K562 (cell line): ENCODE measurements around the gene TUBGCP6.

Experiments
- CTCF ChIP-seq, 3 experiments: IDR thresholded peaks in 2 of 3; conservative IDR thresholded peaks in 1 of 3; 2 replicates each; pipeline ENCODE4 v1.5.1; 2011 to 2012; ENCODE audit warnings: low read length in 3 of 3, mild to moderate bottlenecking in 3 of 3, control low read depth in 2 of 3, improper control_type of control experiment in 1 of 3, inconsistent platforms in 1 of 3, low read depth in 1 of 3, mixed read lengths in 1 of 3, moderate library complexity in 1 of 3; ENCODE audit not compliant: insufficient read depth in 2 of 3
- GABPA ChIP-seq: fragments of 200-800 bp; sonication (Bioruptor generic); conservative IDR thresholded peaks from 2 replicates; pipeline ENCODE4 v1.6.1; 2016; ENCODE audit warnings: low read depth, missing genetic modification characterization, missing compliant biosample characterization
- KAT7 ChIP-seq: sonication (generic); formaldehyde crosslinking; IDR thresholded peaks from 2 replicates; pipeline ENCODE4 v1.8.0; 2022; ENCODE audit warnings: missing genetic modification reagents, mild to moderate bottlenecking, borderline replicate concordance
- NFE2L1 ChIP-seq: fragments of 450-650 bp; IDR thresholded peaks from 2 replicates; pipeline ENCODE4 v1.6.1; 2016; ENCODE audit warnings: missing genetic modification characterization, low read depth, mild to moderate bottlenecking, missing compliant biosample characterization, moderate library complexity, borderline replicate concordance
- POLR2A ChIP-seq: fragments of 450-650 bp; conservative IDR thresholded peaks from 2 replicates; pipeline ENCODE4 v1.6.1; 2016
- PRMT5 ChIP-seq: sonication (generic); formaldehyde crosslinking; IDR thresholded peaks from 2 replicates; pipeline ENCODE4 v1.5.0; 2020; ENCODE audit warnings: missing genetic modification reagents
- TRIM28 ChIP-seq: fragments of 450-650 bp; IDR thresholded peaks from 2 replicates; pipeline ENCODE4 v1.6.1; 2017
- USF2 ChIP-seq: sonication (generic); formaldehyde crosslinking; IDR thresholded peaks from 2 replicates; pipeline ENCODE4 v1.5.0; 2020; ENCODE audit warnings: missing genetic modification reagents
- YY1 ChIP-seq, 3 experiments: IDR thresholded peaks; 2 replicates each; pipeline ENCODE4 v1.6.1; 2011; ENCODE audit warnings: low read length in 2 of 3, mild to moderate bottlenecking in 2 of 3, moderate library complexity in 2 of 3, borderline replicate concordance in 1 of 3, control low read depth in 1 of 3, low read depth in 1 of 3; ENCODE audit not compliant: insufficient read depth in 3 of 3, insufficient replicate concordance in 2 of 3, control insufficient read depth in 1 of 3, insufficient read length in 1 of 3; ENCODE audit errors: extremely low read depth in 1 of 3
- ZBTB43 ChIP-seq: sonication (generic); formaldehyde crosslinking; IDR thresholded peaks from 2 replicates; pipeline ENCODE4 v1.8.0; 2023; ENCODE audit warnings: mild to moderate bottlenecking, missing genetic modification reagents
- ZFP91 ChIP-seq: sonication (generic); formaldehyde crosslinking; IDR thresholded peaks from 2 replicates; pipeline ENCODE4 v1.8.0; 2022; ENCODE audit warnings: mild to moderate bottlenecking, missing genetic modification reagents
- ZKSCAN8 ChIP-seq: fragments of 200-800 bp; sonication (Bioruptor generic); IDR thresholded peaks from 2 replicates; pipeline ENCODE4 v1.6.1; 2016; ENCODE audit warnings: missing genetic modification characterization, missing compliant biosample characterization

GRCh38 chr22:50178471-50178864 is 66.4 kb downstream of the TUBGCP6 start:
- TF ChIP-seq ZFP91 (CRISPR knock-in tag) = no peak
- TF ChIP-seq USF2 (CRISPR knock-in tag) = no peak
- no peak for TF ChIP-seq CTCF (IDR thresholded peaks at IDR 0.05 in 2 of 3, conservative IDR thresholded peaks at IDR 0.05 in 1 of 3; ENCODE audit: insufficient read depth in 2 of 3, low read depth in 1 of 3, low read length in 3 of 3)
- no peak for TF ChIP-seq POLR2A
- TF ChIP-seq TRIM28 = no peak
- TF ChIP-seq PRMT5 (CRISPR knock-in tag) = no peak
- no peak for TF ChIP-seq KAT7
- no peak for TF ChIP-seq YY1 (IDR thresholded peaks at IDR 0.05; ENCODE audit: borderline replicate concordance in 1 of 3, control insufficient read depth in 1 of 3, extremely low read depth in 1 of 3, insufficient read depth in 3 of 3, insufficient read length in 1 of 3, insufficient replicate concordance in 2 of 3, low read depth in 1 of 3, low read length in 2 of 3)
- TF ChIP-seq ZKSCAN8 = no peak
- no peak for TF ChIP-seq NFE2L1 (tag)
- TF ChIP-seq ZBTB43 (CRISPR knock-in tag) = no peak
- no peak for TF ChIP-seq GABPA (tag)
